Activated effector memory CD4-positive, alpha-beta T cell treated with anti-CD3 and anti-CD28 coated beads, Interleukin-2, amount 50 U/mL, for 16 hours (primary cell): ENCODE data around the gene CFAP299.

ENCODE experiments used
- DNase-seq: peaks from one replicate; pipeline ENCODE4 v3.0.0-alpha.2; 2020

Gene CFAP299

GRCh38 chr4:80967346-80967745, 631.8 kb downstream of the CFAP299 start:
- DNase-seq = no peak

- DNase-seq = no peak
Observed at GRCh38 chr4:80980239-80980638, 644.7 kb downstream of the CFAP299 start.

- no peak for DNase-seq
Observed at GRCh38 chr4:80986011-80986410, 650.5 kb downstream of the CFAP299 start.

- no peak for DNase-seq
Observed at GRCh38 chr4:80989921-80990544, 654.5 kb downstream of the CFAP299 start.

- DNase-seq = no peak
Observed at GRCh38 chr4:80990851-80991250, 655.3 kb downstream of the CFAP299 start.

GRCh38 chr4:80999943-81000342, 664.4 kb downstream of the CFAP299 start:
- DNase-seq = no peak

- no peak for DNase-seq
Observed at GRCh38 chr4:81003597-81004111, 668.1 kb downstream of the CFAP299 start.

- no peak for DNase-seq
Observed at GRCh38 chr4:81007417-81007816, 671.9 kb downstream of the CFAP299 start.
